CD8-positive, alpha-beta memory T cell (primary cell): ENCODE results near the gene RAD54L2. TPM values are rescaled to one million over a fixed set of nuclear protein-coding genes. Genes with fewer than 3 reads are reported as not detected.
"Not testable (repeated sequence)": the region's sequence is repeated elsewhere in the genome, so short reads cannot be mapped to it uniquely, and the experiment has no call there.

Experiments used
- CTCF ChIA-PET: fragments of 350-600 bp; sonication (Branson Sonifier 250); formaldehyde crosslinking; loops from one replicate; lab custom pipeline; 2021; ENCODE audit warnings: antibody characterized with exemption; lab: Charles Lee
- POLR2A ChIA-PET: fragments of 350-600 bp; sonication (Branson Sonifier 250); formaldehyde crosslinking; loops from one replicate; lab custom pipeline; 2021; ENCODE audit warnings: antibody characterized with exemption; lab: Charles Lee
- DNase-seq, 5 donors: peaks; one replicate each; pipeline versions ENCODE4 v3.0.0 to v3.0.0-alpha.2; 2020 to 2022; ENCODE audit warnings: mixed read lengths in 1 of 5
- H3K27ac ChIP-seq: one replicate; pipeline ENCODE4 v1.7.0; 2013; ENCODE audit warnings: low read depth, mild to moderate bottlenecking, low read length, moderate library complexity
- H3K27me3 ChIP-seq: 2 replicates; pipeline ENCODE4 v1.7.0; 2013; ENCODE audit warnings: low read length, mild to moderate bottlenecking; ENCODE audit not compliant: insufficient read depth, poor library complexity, severe bottlenecking
- H3K36me3 ChIP-seq: 2 replicates; pipeline ENCODE4 v1.7.0; 2013; ENCODE audit warnings: mild to moderate bottlenecking, low read length, moderate library complexity; ENCODE audit not compliant: insufficient read depth
- H3K4me1 ChIP-seq: 2 replicates; pipeline ENCODE4 v1.7.0; 2013; ENCODE audit warnings: mild to moderate bottlenecking, low read length, moderate library complexity; ENCODE audit not compliant: insufficient read depth
- H3K4me3 ChIP-seq: 2 replicates; pipeline ENCODE4 v1.7.0; 2013; ENCODE audit warnings: mild to moderate bottlenecking, low read length
- H3K9me3 ChIP-seq: 2 replicates; pipeline ENCODE4 v1.7.0; 2013; ENCODE audit warnings: mild to moderate bottlenecking, low read length
- H3K27ac Mint-ChIP-seq, 8 donors: one replicate each; pipeline ENCODE4 v1.8.0; 2020 to 2021; ENCODE audit warnings: mixed read lengths in 8 of 8, mild to moderate bottlenecking in 6 of 8, inconsistent platforms in 3 of 8, moderate library complexity in 3 of 8
- H3K27me3 Mint-ChIP-seq, 2 donors: one replicate each; pipeline ENCODE4 v1.8.0; 2020 to 2021; ENCODE audit warnings: mixed read lengths in 2 of 2, mild to moderate bottlenecking in 1 of 2, moderate library complexity in 1 of 2
- H3K36me3 Mint-ChIP-seq, 3 donors: one replicate each; pipeline ENCODE4 v1.8.0; 2020 to 2021; ENCODE audit warnings: mixed read lengths in 3 of 3, inconsistent platforms in 1 of 3, mild to moderate bottlenecking in 1 of 3
- H3K4me1 Mint-ChIP-seq, 3 donors: one replicate each; pipeline ENCODE4 v1.8.0; 2020 to 2021; ENCODE audit warnings: mixed read lengths in 3 of 3, inconsistent platforms in 1 of 3, mild to moderate bottlenecking in 1 of 3
- H3K4me3 Mint-ChIP-seq, 7 donors: one replicate each; pipeline ENCODE4 v1.8.0; 2020 to 2021; ENCODE audit warnings: mixed read lengths in 7 of 7, mild to moderate bottlenecking in 6 of 7, moderate library complexity in 4 of 7, inconsistent platforms in 2 of 7
- H3K9me3 Mint-ChIP-seq, 5 donors: one replicate each; pipeline ENCODE4 v1.8.0; 2020 to 2022; ENCODE audit warnings: mixed read lengths in 5 of 5, mild to moderate bottlenecking in 3 of 5, moderate library complexity in 2 of 5, inconsistent platforms in 1 of 5
- polyA plus RNA-seq: library from polyadenylated mRNA; unstranded; fragments of 300-500 nt; fragmentation: Illumina TruSeq; gene quantifications from one replicate; pipeline ENCODE4 v1.2.3, GENCODE V29; 2021
- total RNA-seq, 2 experiments: library from RNA; stranded (reverse); gene quantifications; one replicate each; pipeline ENCODE4 v1.2.3, GENCODE V29; 2021

The RAD54L2 gene
- total and polyA plus RNA-seq, 3 experiments from 2014 or later, result 17.9 to 36.2 (median 35.3) TPM

GRCh38 chr3:51547274-51547673 is 8.8 kb downstream of the RAD54L2 start:
- no peak overlapping the region for H3K4me3 Mint-ChIP-seq
- Histone ChIP-seq H3K27me3 (no peaks in the 10 kb centered on the region), H3K27ac (no peak overlapping the region), H3K9me3 (no peaks in the 10 kb centered on the region), H3K4me3 (no peak overlapping the region), H3K36me3 (peaks cover 4% of the 10 kb centered on the region), H3K4me1 (no peaks in the 10 kb centered on the region)
- no peak for DNase-seq
- POLR2A ChIA-PET, result no interaction called here
- CTCF ChIA-PET, result no interaction called here
- no peak overlapping the region for H3K27ac Mint-ChIP-seq
- H3K9me3 Mint-ChIP-seq, result no peaks in the 10 kb centered on the region
- H3K27me3 Mint-ChIP-seq, result peaks cover 0 to 2% of the 10 kb centered on the region in 2 donors
- peaks cover 0 to 52% (median 4%) of the 10 kb centered on the region in 3 donors for H3K36me3 Mint-ChIP-seq
- H3K4me1 Mint-ChIP-seq, result peaks cover 4 to 19% (median 8%) of the 10 kb centered on the region in 3 donors

- no peak overlapping the region for H3K27ac Mint-ChIP-seq
- peaks cover 0 to 53% (median 4%) of the 10 kb centered on the region in 3 donors for H3K36me3 Mint-ChIP-seq
- peaks cover 4% of the 10 kb centered on the region for H3K36me3 ChIP-seq
- H3K27ac ChIP-seq, result no peak overlapping the region
- no peaks in the 10 kb centered on the region for H3K27me3 ChIP-seq
- no peaks in the 10 kb centered on the region for H3K9me3 Mint-ChIP-seq
- CTCF ChIA-PET, result interaction anchor here (1.1 kb wide), 1 partner anchor 392 kb away, joined by 3 read pairs; the partner anchor contains the start of gene RRP9
- H3K9me3 ChIP-seq, result no peaks in the 10 kb centered on the region
- H3K27me3 Mint-ChIP-seq, result peaks cover 0 to 2% of the 10 kb centered on the region in 2 donors
- DNase-seq, result no peak
- H3K4me3 Mint-ChIP-seq, result no peak overlapping the region
- H3K4me1 ChIP-seq, result no peaks in the 10 kb centered on the region
- POLR2A ChIA-PET, result no interaction called here
- peaks cover 0 to 12% (median 7%) of the 10 kb centered on the region in 3 donors for H3K4me1 Mint-ChIP-seq
- no peak overlapping the region for H3K4me3 ChIP-seq
Measured at GRCh38 chr3:51549311-51549710, 10.8 kb downstream of the RAD54L2 start.

- ChIA-PET CTCF (interaction anchor here (1.1 kb wide), 1 partner anchor 391 kb away, joined by 3 read pairs; the partner anchor contains the start of gene RRP9), POLR2A (no interaction called here)
- no peaks in the 10 kb centered on the region for H3K4me1 ChIP-seq
- Mint-ChIP-seq H3K27ac (peak overlapping the region in 4 of 8 donors; percentile 35 to 91 (median 66)), H3K4me3 (no peak overlapping the region), H3K27me3 (peaks cover 0 to 2% of the 10 kb centered on the region in 2 donors), H3K36me3 (peaks cover 0 to 51% (median 4%) of the 10 kb centered on the region in 3 donors), H3K4me1 (peaks cover 0 to 6% (median 6%) of the 10 kb centered on the region in 3 donors), H3K9me3 (no peaks in the 10 kb centered on the region)
- H3K9me3 ChIP-seq, result no peaks in the 10 kb centered on the region
- no peak overlapping the region for H3K4me3 ChIP-seq
- no peaks in the 10 kb centered on the region for H3K27me3 ChIP-seq
- peaks cover 4% of the 10 kb centered on the region for H3K36me3 ChIP-seq
- H3K27ac ChIP-seq, result no peak overlapping the region
- no peak for DNase-seq
Measured at GRCh38 chr3:51550080-51550819, 11.7 kb downstream of the RAD54L2 start.

GRCh38 chr3:51557993-51558392 is 19.5 kb downstream of the RAD54L2 start:
- CTCF ChIA-PET, result no interaction called here
- DNase-seq, result no peak
- Mint-ChIP-seq H3K27me3 (no peaks in the 10 kb centered on the region), H3K4me1 (peaks cover 11 to 27% (median 14%) of the 10 kb centered on the region in 3 donors), H3K9me3 (no peaks in the 10 kb centered on the region), H3K36me3 (peaks cover 0 to 57% (median 13%) of the 10 kb centered on the region in 3 donors), H3K4me3 (no peak overlapping the region), H3K27ac (peak overlapping the region in 2 of 8 donors; percentile 61 to 82)
- Histone ChIP-seq H3K27ac (no peak overlapping the region), H3K27me3 (no peaks in the 10 kb centered on the region), H3K36me3 (no peaks in the 10 kb centered on the region), H3K9me3 (no peaks in the 10 kb centered on the region), H3K4me3 (no peak overlapping the region), H3K4me1 (no peaks in the 10 kb centered on the region)
- POLR2A ChIA-PET, result no interaction called here

- Histone ChIP-seq H3K4me1 (no peaks in the 10 kb centered on the region), H3K36me3 (no peaks in the 10 kb centered on the region), H3K9me3 (no peaks in the 10 kb centered on the region), H3K27me3 (no peaks in the 10 kb centered on the region), H3K4me3 (no peak overlapping the region), H3K27ac (no peak overlapping the region)
- H3K4me1 Mint-ChIP-seq, result peaks cover 20 to 41% (median 28%) of the 10 kb centered on the region in 3 donors
- no peaks in the 10 kb centered on the region for H3K9me3 Mint-ChIP-seq
- H3K36me3 Mint-ChIP-seq, result peaks cover 0 to 47% (median 10%) of the 10 kb centered on the region in 3 donors
- peak overlapping the region in 2 of 8 donors; percentile 17 to 41 for H3K27ac Mint-ChIP-seq
- no peak for DNase-seq
- no peaks in the 10 kb centered on the region for H3K27me3 Mint-ChIP-seq
- POLR2A ChIA-PET, result no interaction called here
- H3K4me3 Mint-ChIP-seq, result no peak overlapping the region
- CTCF ChIA-PET, result interaction anchor here (1.0 kb wide), 1 partner anchor 123 kb away, joined by 3 read pairs; no protein-coding TSS in a partner anchor
Measured at GRCh38 chr3:51559411-51559888, 20.9 kb downstream of the RAD54L2 start.

GRCh38 chr3:51559961-51560360 is 21.4 kb downstream of the RAD54L2 start:
- Histone ChIP-seq H3K9me3 (no peaks in the 10 kb centered on the region), H3K27me3 (no peaks in the 10 kb centered on the region), H3K36me3 (no peaks in the 10 kb centered on the region), H3K4me3 (no peak overlapping the region), H3K4me1 (no peaks in the 10 kb centered on the region), H3K27ac (no peak overlapping the region)
- DNase-seq, result no peak
- Mint-ChIP-seq H3K27ac (no peak overlapping the region), H3K27me3 (no peaks in the 10 kb centered on the region), H3K4me1 (peaks cover 20 to 44% (median 28%) of the 10 kb centered on the region in 3 donors), H3K36me3 (peaks cover 0 to 44% (median 10%) of the 10 kb centered on the region in 3 donors), H3K4me3 (no peak overlapping the region), H3K9me3 (no peaks in the 10 kb centered on the region)
- POLR2A ChIA-PET, result no interaction called here
- CTCF ChIA-PET, result interaction anchor here (1.0 kb wide), 1 partner anchor 122 kb away, joined by 3 read pairs; no protein-coding TSS in a partner anchor

GRCh38 chr3:51562403-51562802 is 23.9 kb downstream of the RAD54L2 start:
- H3K4me1 Mint-ChIP-seq, result peaks cover 23 to 49% (median 37%) of the 10 kb centered on the region in 3 donors
- H3K4me1 ChIP-seq, H3K27ac ChIP-seq, CTCF ChIA-PET, H3K9me3 Mint-ChIP-seq, H3K9me3 ChIP-seq, H3K4me3 ChIP-seq, H3K27me3 ChIP-seq, DNase-seq, H3K27me3 Mint-ChIP-seq, POLR2A ChIA-PET, H3K4me3 Mint-ChIP-seq, H3K36me3 ChIP-seq: not testable (repeated sequence)
- peaks cover 0 to 35% (median 4%) of the 10 kb centered on the region in 3 donors for H3K36me3 Mint-ChIP-seq
- peak overlapping the region in 3 of 8 donors; percentile 43 to 63 (median 58) for H3K27ac Mint-ChIP-seq

- Mint-ChIP-seq H3K27ac (peak overlapping the region in 5 of 8 donors; percentile 17 to 61 (median 45)), H3K4me1 (peaks cover 25 to 41% (median 39%) of the 10 kb centered on the region in 3 donors), H3K4me3 (no peak overlapping the region), H3K9me3 (no peaks in the 10 kb centered on the region), H3K36me3 (peaks cover 3 to 30% (median 10%) of the 10 kb centered on the region in 3 donors), H3K27me3 (no peaks in the 10 kb centered on the region)
- ChIA-PET POLR2A (no interaction called here), CTCF (no interaction called here)
- DNase-seq, result no peak
- Histone ChIP-seq H3K4me1 (no peaks in the 10 kb centered on the region), H3K27ac (no peak overlapping the region), H3K9me3 (no peaks in the 10 kb centered on the region), H3K36me3 (no peaks in the 10 kb centered on the region), H3K4me3 (no peak overlapping the region), H3K27me3 (no peaks in the 10 kb centered on the region)
Measured at GRCh38 chr3:51568036-51568435, 29.5 kb downstream of the RAD54L2 start.
